Endothelial cell of umbilical vein (primary cell): ENCODE measurements around the gene CCDC187. TPM values are rescaled to one million over a fixed set of nuclear protein-coding genes. Genes with fewer than 3 reads are reported as not detected.

Experiments used
- BruUV-seq: library from RNA; stranded (reverse); fragments of 400-500 nt; replicated peaks from 2 replicates; lab custom pipeline; 2021; lab: Mats Ljungman, UMichigan
- CTCF ChIA-PET: fragments of 300-600, 350-600 bp; sonication (Branson Sonifier 250); formaldehyde crosslinking; loops from one replicate; lab custom pipeline; 2021; ENCODE audit warnings: antibody characterized with exemption, inconsistent platforms; lab: Charles Lee
- POLR2A ChIA-PET: fragments of 300-600, 350-600 bp; sonication (Branson Sonifier 250); formaldehyde crosslinking; loops from one replicate; lab custom pipeline; 2021; ENCODE audit warnings: antibody characterized with exemption, inconsistent platforms; lab: Charles Lee
- DNase-seq: peaks from one replicate; pipeline ENCODE4 v3.0.0-alpha.2; 2011; ENCODE audit warnings: low read depth, low spot score
- FAIRE-seq: peaks from 2 replicates; lab custom pipeline; 2011; peaks lifted over from hg19 to GRCh38; lab: Jason Lieb, UNC
- H2AFZ ChIP-seq: 2 replicates; pipeline ENCODE4 v1.6.0; 2012; ENCODE audit warnings: low read depth, low read length, control low read depth, inconsistent platforms
- H3K27ac ChIP-seq: 2 replicates; pipeline ENCODE4 v1.5.1; 2011; ENCODE audit warnings: low read depth, mild to moderate bottlenecking, control low read depth, low read length, moderate library complexity; ENCODE audit not compliant: insufficient read depth
- H3K27me3 ChIP-seq, 2 experiments: 2 replicates each; pipeline versions ENCODE4 v1.6.0 to v1.6.1; 2011; ENCODE audit warnings: low read length in 2 of 2, mixed read lengths in 1 of 2; ENCODE audit not compliant: control insufficient read depth in 2 of 2, insufficient read depth in 2 of 2
- H3K36me3 ChIP-seq, 2 experiments: 2 replicates in 1 of 2; 3 replicates in 1 of 2; pipeline ENCODE4 v1.5.1; 2011; ENCODE audit warnings: low read length in 2 of 2, mild to moderate bottlenecking in 1 of 2, moderate library complexity in 1 of 2; ENCODE audit not compliant: control insufficient read depth in 2 of 2, insufficient read depth in 2 of 2; ENCODE audit errors: extremely low read depth in 1 of 2
- H3K4me1 ChIP-seq: 3 replicates; pipeline ENCODE4 v1.5.1; 2011; ENCODE audit warnings: mild to moderate bottlenecking, low read length; ENCODE audit not compliant: control insufficient read depth, insufficient read depth; ENCODE audit errors: extremely low read depth
- H3K4me2 ChIP-seq: 2 replicates; pipeline ENCODE4 v1.6.1; 2011; ENCODE audit warnings: low read length, control low read depth, mixed read lengths; ENCODE audit not compliant: insufficient read depth
- H3K4me3 ChIP-seq, 3 experiments: fragments of 200-600 bp in 1 of 3; sonication (generic), shearing (Covaris generic) in 1 of 3; replicated peaks in 1 of 3; 2 replicates each; pipeline ENCODE4 v1.5.1; 2011 to 2016; ENCODE audit warnings: control low read depth in 3 of 3, low read length in 3 of 3, mild to moderate bottlenecking in 2 of 3, inconsistent platforms in 1 of 3, low read depth in 1 of 3, moderate library complexity in 1 of 3; ENCODE audit not compliant: insufficient read depth in 1 of 3
- H3K79me2 ChIP-seq: 2 replicates; pipeline ENCODE4 v1.6.0; 2012; ENCODE audit warnings: low read length, inconsistent platforms; ENCODE audit not compliant: control insufficient read depth, insufficient read depth
- H3K9ac ChIP-seq: replicated peaks from 2 replicates; pipeline ENCODE3; 2011; ENCODE audit warnings: low read length, control low read depth; ENCODE audit not compliant: insufficient read depth; ENCODE audit errors: extremely low read depth
- H3K9me1 ChIP-seq: replicated peaks from 3 replicates; pipeline ENCODE4 v1.6.0; 2011; ENCODE audit warnings: mild to moderate bottlenecking, low read length; ENCODE audit not compliant: control insufficient read depth, insufficient read depth; ENCODE audit errors: extremely low read depth
- H3K9me3 ChIP-seq: replicated peaks from 2 replicates; pipeline ENCODE4 v1.5.1; 2012; ENCODE audit warnings: low read length, inconsistent platforms; ENCODE audit not compliant: control insufficient read depth, insufficient read depth
- H4K20me1 ChIP-seq: replicated peaks from 2 replicates; pipeline ENCODE3; 2011; ENCODE audit warnings: mild to moderate bottlenecking, low read length; ENCODE audit not compliant: control insufficient read depth, insufficient read depth; ENCODE audit errors: extremely low read depth
- CTCF ChIP-seq, 2 donors: IDR thresholded peaks; 1 replicate in 1 of 2; 2 replicates in 1 of 2; pipeline ENCODE4 v1.5.1; 2011; ENCODE audit warnings: low read length in 2 of 2, mild to moderate bottlenecking in 2 of 2, moderate library complexity in 2 of 2, control low read depth in 1 of 2, inconsistent platforms in 1 of 2, low read depth in 1 of 2; ENCODE audit not compliant: insufficient read depth in 1 of 2; ENCODE audit errors: extremely low read depth in 1 of 2
- JUN ChIP-seq: IDR thresholded peaks from 2 replicates; pipeline ENCODE4 v1.6.1; 2011; ENCODE audit warnings: borderline replicate concordance, low read depth; ENCODE audit not compliant: insufficient read length, insufficient read depth
- MAX ChIP-seq: IDR thresholded peaks from 2 replicates; pipeline ENCODE4 v1.6.1; 2011; ENCODE audit not compliant: insufficient read depth, insufficient read length
- MYC ChIP-seq: IDR thresholded peaks from one replicate; pipeline ENCODE4 v1.6.1; 2011; ENCODE audit warnings: mild to moderate bottlenecking, low read depth, low read length
- POLR2A ChIP-seq: IDR thresholded peaks from 2 replicates; pipeline ENCODE4 v1.6.1; 2012; ENCODE audit warnings: low read depth, mild to moderate bottlenecking, control low read depth, low read length
- dilution Hi-C: fragments of 300-500 bp; cut with MboI; formaldehyde crosslinking; loops from one replicate; pipeline ENCODE4 v1.15.0; 2019; ENCODE audit warnings: low sequenced_read_pairs; ENCODE audit not compliant: extremely low pct_ligation_motif_present
- intact Hi-C: fragments of 100-400 bp; cut with micrococcal nuclease; formaldehyde crosslinking; loops from one replicate; pipeline ENCODE4 v1.10.0; 2022
- polyA plus RNA-seq, 4 experiments: library from polyadenylated mRNA; depleted of rRNA in 3 of 4; stranded (reverse) in 3 of 4; unstranded in 1 of 4; fragments of >200 nt; gene quantifications; 2 replicates each; pipeline versions ENCODE4 v1.2.1 to v1.2.3, GENCODE V29; 2011 to 2012; ENCODE audit warnings: missing spikeins in 1 of 4
- total RNA-seq: library from RNA; stranded (reverse); gene quantifications from 2 replicates; pipeline ENCODE4 v1.2.3, GENCODE V29; 2021

Gene CCDC187
- total and polyA plus RNA-seq, 2 donors (not counting 3 experiments of a cell fraction or from before 2014, with no cell fraction given), result not detected

DNA sequence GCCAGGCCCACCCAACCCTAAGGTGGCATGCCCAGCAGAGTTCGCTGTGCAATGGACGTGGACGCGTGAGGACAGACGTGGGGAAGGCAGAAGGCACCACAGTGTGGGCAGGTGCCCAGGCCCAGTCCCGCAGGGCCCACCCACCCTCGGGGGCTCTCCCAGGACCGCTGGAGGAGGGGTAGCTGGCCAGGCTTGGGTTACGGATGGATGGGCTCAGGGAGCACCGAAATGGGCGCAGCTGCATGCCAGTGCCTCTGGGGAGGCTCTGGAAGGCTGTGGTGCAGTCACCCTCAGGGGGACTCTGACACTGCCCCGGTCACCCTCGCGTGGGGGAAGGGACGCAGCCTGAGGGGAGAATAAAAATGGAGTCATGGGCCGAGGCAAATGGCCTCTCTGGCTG lies 13.8 kb upstream of the CCDC187 start:
- ChIA-PET POLR2A (no interaction called here), CTCF (interaction anchor here (1.0 to 1.3 kb wide), 2 partner anchors 8 to 46 kb away, joined by 3 to 4 read pairs; partner anchors contain the start of gene DNLZ)
- H3K4me3 ChIP-seq, result no peak overlapping the region
- no peaks in the 10 kb centered on the region for H3K27me3 ChIP-seq
- H3K79me2 ChIP-seq, result no peaks in the 10 kb centered on the region
- H3K9me3 ChIP-seq, result no peaks in the 10 kb centered on the region
- H3K36me3 ChIP-seq, result no peaks in the 10 kb centered on the region
- dilution Hi-C loops (no loop called here), intact Hi-C loops (no loop called here)
- no peak overlapping the region for H3K9ac ChIP-seq
- FAIRE-seq, result no peak
- no peaks in the 10 kb centered on the region for H3K4me1 ChIP-seq
- H3K4me2 ChIP-seq, result no peak overlapping the region
- TF ChIP-seq MAX (no peak), JUN (no peak), MYC (no peak), CTCF (IDR thresholded peaks at IDR 0.05; ENCODE audit: extremely low read depth in 1 of 2, insufficient read depth in 1 of 2, low read depth in 1 of 2, low read length in 2 of 2) (no peak), POLR2A (no peak)
- no peak for DNase-seq
- no peak overlapping the region for H2AFZ ChIP-seq
- BruUV-seq, result no TSS peak
- no peaks in the 10 kb centered on the region for H4K20me1 ChIP-seq
- H3K27ac ChIP-seq, result no peak overlapping the region
- H3K9me1 ChIP-seq, result no peaks in the 10 kb centered on the region
